T47D (cell line): Measurements from ENCODE around the gene DXO.

Source experiments
- DNase-seq, 2 experiments: peaks; one replicate each; pipeline versions ENCODE4 v3.0.0 to v3.0.0-alpha.2; 2011 to 2012; ENCODE audit warnings: low read depth in 1 of 2, low spot score in 1 of 2
- JUND ChIP-seq: IDR thresholded peaks from 2 replicates; pipeline ENCODE4 v1.6.1; 2012; ENCODE audit warnings: low read depth
- in situ Hi-C: cut with HindIII; loops from 2 replicates; pipeline ENCODE4 v1.10.0; 2016; ENCODE audit warnings: low sequenced_read_pairs, low pct_unique_long_range_greater_than_20kb

Gene DXO

DNA sequence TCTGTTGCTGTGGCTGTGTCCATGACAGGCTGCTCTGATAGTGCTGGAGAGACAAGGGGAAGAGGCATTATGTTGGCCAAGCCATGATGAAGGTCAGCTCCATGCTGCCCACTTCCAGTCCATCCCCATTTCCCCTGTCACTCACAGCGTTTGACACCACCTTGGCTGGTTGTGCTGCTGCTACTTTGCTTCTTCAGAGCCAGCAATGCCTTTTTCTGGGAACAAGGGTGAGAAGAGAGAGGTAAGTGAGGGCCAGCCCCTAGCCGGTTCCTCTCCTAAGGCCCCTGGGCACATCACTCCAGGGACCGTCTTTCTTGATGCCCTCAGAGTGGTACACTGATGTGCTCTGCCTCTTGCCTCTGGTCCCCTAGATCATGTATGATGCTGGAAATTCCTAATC lies 15.1 kb downstream of the DXO start:
- no peak for DNase-seq
- in situ Hi-C loops, result no loop called here
- TF ChIP-seq JUND, result no peak

DNA sequence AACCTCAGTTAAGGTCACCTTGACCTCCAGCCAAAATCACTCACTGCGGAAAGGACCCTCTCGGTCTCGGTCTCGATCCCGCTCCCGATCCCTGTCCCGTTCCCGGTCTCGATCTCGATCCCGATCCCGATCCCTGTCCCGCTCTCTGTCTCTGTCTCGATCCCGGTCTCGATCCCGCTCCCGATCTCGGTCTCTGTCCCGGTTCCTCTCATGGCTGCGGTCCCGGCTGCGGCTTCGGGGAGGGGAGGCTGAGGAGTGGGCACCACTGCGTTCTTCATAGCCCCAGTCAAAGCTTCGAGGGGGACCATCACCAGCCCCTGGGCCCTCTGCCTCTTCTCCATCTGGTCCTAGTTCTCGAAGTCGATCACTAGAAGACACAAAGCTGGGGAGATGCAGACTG lies 17.4 kb downstream of the DXO start:
- TF ChIP-seq JUND, result no peak
- DNase-seq, result no peak
- in situ Hi-C loops, result no loop called here

DNA sequence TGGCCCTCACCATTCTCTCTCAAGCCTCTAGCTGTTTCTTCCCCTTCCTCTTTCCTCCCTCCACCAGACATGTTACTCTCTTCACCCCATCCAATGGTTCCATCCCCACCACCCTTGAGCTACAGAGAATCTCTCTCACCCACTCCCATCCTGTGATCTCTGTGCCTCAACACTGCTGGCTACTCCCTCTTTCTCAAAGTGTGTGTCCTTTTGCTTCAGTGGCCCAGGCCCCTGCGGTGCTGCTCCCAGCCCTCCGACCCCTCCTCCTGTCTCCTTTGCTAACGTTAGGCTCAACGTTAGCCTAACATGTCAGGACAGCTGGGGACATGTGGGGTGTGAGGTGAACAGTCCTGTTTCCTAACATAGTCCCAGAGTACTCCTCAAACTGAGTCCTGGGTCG lies 19.0 kb downstream of the DXO start:
- TF ChIP-seq JUND, result no peak
- in situ Hi-C loops, result no loop called here

DNA sequence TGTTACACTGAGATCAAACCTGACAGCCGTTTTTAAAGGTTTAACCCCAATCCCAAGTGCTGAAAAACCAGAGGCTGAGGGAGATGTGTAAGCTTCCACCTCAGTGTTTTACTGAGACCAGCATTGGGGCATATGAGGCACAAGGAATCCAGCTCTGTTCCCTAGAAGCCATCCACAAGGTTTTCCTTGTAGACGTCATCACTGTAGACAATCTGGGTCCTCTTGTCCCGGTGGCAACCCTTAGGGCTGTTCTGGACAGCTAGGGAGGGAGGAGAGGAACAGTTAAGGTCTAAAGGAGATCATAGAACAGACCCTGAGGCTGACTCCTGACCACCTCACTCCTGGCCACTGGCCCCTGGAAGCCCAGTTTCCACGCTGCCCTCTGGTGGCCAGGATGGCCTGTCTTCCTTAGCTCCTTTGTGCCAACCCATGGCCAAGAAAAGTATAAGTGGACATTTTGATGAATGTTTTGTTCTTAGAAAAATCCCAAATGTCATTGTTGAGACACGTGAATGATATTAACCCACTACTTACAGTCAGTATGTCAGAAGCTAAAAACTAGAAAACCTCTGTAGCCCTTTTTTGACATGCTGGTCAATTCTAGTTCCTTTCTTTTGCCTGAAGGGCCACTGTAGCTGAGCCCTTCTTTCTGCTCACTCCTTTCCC lies 19.7 kb downstream of the DXO start:
- DNase-seq, result peak; percentile 65 to 73
- in situ Hi-C loops, result no loop called here
- TF ChIP-seq JUND, result no peak

More for the DNA sequence above, 19.0 kb downstream of the DXO start:
- no peak for DNase-seq

DNA sequence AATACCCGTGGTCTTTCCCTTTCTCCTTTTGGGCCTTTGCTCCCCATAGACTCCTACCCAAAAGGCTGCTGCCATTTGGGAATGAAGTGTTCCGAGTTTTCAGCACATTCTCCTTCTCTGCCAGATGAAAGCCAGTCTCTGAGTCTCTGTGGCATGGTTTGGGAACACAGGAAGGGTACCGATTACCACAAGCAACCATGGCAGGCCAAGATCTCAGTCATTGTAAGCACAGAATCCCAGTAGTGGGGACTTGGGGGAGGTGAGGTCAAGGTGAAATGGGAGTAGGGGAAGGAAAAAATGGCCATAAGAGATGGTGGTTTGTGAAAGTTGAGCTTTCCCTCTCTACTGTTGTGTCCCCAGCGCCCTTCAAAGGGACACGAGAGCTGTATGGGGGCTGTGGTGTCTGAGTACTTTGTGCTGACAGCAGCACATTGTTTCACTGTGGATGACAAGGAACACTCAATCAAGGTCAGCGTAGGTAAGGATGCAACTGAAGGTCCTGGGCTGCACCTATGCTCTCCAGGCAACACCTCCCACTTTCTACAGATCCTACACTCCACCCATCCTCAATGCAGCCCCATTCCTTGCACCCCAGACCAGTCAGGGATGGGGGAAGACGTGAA lies 21.9 kb downstream of the DXO start:
- no peak for TF ChIP-seq JUND
- in situ Hi-C loops, result no loop called here
- DNase-seq, result no peak

DNA sequence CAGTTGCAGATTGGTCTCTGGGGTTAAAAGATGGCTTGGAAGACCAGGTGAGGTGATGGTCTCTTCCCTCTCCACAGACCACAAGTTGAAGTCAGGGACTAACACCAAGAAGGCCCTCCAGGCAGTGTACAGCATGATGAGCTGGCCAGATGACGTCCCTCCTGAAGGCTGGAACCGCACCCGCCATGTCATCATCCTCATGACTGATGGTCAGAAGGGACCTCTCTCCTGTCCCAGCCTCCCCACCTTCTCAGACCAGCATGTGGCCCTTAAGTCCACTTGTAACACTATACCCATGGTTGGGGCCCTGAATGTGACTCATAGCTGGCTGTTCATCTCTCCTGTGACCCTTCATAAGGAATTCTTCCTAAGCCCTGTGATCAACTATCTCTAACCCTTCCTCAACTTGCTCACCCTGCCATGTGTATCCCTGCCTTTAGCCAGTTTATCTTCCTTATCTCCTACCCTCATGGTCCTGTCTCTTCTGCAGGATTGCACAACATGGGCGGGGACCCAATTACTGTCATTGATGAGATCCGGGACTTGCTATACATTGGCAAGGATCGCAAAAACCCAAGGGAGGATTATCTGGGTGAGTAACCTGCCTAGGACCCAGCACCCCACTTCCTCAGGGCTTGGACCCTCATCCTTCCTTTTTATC lies 23.1 kb downstream of the DXO start:
- no peak for DNase-seq
- TF ChIP-seq JUND, result no peak
- in situ Hi-C loops, result no loop called here

DNA sequence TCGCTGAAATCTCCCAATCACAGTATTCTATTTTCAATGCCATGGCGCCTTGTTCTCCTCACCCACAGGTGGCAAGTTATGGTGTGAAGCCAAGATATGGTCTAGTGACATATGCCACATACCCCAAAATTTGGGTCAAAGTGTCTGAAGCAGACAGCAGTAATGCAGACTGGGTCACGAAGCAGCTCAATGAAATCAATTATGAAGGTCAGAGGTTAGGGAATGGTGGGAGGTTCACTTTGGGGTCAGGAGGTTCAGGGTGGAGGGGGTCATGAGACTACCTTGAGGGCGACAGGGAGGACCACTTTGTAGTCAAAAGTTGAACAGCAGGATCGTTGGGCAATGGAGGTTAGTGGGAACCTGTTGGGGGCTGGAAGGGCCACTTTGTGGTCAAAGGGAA lies 23.6 kb downstream of the DXO start:
- TF ChIP-seq JUND, result no peak
- in situ Hi-C loops, result no loop called here
- no peak for DNase-seq

DNA sequence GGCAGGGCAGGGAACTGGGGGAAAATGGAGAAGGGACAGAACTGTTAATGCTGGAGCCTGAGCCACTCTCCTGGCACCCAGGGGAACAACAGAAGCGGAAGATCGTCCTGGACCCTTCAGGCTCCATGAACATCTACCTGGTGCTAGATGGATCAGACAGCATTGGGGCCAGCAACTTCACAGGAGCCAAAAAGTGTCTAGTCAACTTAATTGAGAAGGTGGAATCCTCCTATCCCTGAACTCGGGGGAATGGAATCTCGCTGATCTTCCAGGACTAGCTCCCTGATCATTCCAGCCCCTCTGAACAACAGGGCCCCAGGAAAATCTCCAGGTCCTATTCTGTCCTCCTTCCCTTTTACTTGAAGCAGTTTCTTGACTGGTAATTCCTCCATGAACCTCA lies 24.1 kb downstream of the DXO start:
- in situ Hi-C loops, result no loop called here

DNA sequence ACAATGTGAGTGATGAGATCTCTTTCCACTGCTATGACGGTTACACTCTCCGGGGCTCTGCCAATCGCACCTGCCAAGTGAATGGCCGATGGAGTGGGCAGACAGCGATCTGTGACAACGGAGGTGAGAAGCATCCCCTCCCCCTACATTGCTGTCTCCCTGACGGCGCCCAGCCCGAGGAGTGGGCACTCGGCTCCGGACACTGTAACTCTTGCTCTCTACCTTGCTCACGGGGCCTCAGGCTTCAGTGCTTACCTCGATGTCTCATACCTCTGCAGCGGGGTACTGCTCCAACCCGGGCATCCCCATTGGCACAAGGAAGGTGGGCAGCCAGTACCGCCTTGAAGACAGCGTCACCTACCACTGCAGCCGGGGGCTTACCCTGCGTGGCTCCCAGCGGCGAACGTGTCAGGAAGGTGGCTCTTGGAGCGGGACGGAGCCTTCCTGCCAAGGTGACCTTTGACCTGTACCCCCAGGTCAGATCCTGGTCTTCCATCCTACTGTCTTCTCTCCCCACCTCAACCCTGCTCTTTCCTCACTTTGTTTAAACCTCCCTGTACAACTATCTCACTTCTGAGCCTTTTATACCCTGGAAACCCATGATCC lies 24.8 kb downstream of the DXO start:
- DNase-seq, result no peak
- no peak for TF ChIP-seq JUND
- in situ Hi-C loops, result no loop called here

More for the DNA sequence above, 24.1 kb downstream of the DXO start:
- DNase-seq, result no peak
- TF ChIP-seq JUND, result no peak

DNA sequence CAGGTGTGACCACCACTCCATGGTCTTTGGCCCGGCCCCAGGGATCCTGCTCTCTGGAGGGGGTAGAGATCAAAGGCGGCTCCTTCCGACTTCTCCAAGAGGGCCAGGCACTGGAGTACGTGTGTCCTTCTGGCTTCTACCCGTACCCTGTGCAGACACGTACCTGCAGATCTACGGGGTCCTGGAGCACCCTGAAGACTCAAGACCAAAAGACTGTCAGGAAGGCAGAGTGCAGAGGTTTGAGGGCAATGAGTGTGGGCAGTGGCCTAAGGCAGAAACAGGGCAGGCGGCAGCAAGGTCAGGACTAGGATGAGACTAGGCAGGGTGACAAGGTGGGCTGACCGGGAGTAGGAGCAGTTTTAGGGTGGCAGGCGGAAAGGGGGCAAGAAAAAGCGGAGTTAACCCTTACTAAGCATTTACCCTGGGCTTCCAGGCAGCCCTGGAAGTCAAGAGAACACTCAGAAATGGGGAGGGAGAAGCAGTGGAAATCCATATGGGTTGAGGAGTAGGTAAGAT lies 25.5 kb downstream of the DXO start:
- no peak for TF ChIP-seq JUND
- in situ Hi-C loops, result no loop called here
- no peak for DNase-seq

DNA sequence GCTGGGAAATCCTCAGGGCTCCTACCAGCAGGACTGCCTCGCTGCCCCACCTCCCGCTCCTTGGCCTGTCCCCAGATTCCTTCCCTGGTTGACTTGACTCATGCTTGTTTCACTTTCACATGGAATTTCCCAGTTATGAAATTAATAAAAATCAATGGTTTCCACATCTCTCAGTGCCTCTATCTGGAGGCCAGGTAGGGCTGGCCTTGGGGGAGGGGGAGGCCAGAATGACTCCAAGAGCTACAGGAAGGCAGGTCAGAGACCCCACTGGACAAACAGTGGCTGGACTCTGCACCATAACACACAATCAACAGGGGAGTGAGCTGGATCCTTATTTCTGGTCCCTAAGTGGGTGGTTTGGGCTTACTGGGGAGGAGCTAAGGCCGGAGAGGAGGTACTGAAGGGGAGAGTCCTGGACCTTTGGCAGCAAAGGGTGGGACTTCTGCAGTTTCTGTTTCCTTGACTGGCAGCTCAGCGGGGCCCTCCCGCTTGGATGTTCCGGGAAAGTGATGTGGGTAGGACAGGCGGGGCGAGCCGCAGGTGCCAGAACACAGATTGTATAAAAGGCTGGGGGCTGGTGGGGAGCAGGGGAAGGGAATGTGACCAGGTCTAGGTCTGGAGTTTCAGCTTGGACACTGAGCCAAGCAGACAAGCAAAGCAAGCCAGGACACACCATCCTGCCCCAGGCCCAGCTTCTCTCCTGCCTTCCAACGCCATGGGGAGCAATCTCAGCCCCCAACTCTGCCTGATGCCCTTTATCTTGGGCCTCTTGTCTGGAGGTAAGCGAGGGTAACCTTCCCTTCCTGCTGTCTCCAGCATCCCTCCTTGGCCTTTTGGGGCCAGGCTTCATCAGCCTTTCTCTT lies 26.2 kb downstream of the DXO start, which contains the start of gene CFB:
TSS of gene CFB (plus strand) at position 589 of the 863 bp plus-strand sequence. CDS start at position 716, 127 bp downstream.
- in situ Hi-C loops, result no loop called here
- TF ChIP-seq JUND, result no peak
- peak; percentile 74 to 85 for DNase-seq

DNA sequence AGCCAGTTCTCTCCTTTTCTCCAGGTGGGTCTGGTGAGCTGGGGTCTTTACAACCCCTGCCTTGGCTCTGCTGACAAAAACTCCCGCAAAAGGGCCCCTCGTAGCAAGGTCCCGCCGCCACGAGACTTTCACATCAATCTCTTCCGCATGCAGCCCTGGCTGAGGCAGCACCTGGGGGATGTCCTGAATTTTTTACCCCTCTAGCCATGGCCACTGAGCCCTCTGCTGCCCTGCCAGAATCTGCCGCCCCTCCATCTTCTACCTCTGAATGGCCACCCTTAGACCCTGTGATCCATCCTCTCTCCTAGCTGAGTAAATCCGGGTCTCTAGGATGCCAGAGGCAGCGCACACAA lies 26.8 kb downstream of the DXO start:
- DNase-seq, result no peak
- in situ Hi-C loops, result no loop called here
- no peak for TF ChIP-seq JUND

DNA sequence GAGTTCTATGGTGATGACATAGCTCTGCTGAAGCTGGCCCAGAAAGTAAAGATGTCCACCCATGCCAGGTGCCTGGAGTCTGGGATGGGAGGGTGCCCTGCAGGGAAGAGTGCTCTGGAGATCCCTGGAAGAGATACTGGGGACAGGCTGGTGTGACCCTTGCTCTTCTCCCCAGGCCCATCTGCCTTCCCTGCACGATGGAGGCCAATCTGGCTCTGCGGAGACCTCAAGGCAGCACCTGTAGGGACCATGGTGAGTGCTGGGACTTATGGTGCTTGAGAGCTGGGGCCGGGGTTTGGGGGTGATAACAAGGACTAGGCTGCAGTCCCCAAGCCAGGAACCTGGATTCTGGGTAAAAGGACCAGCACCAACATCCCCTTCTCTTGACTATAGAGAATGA lies 28.2 kb downstream of the DXO start:
- no peak for DNase-seq
- no peak for TF ChIP-seq JUND
- in situ Hi-C loops, result no loop called here
